ENCODE measurements around the gene PIGU. TPM values are rescaled to one million over a fixed set of nuclear protein-coding genes. Genes with fewer than 3 reads are reported as not detected.

The PIGU gene
- total and polyA plus RNA-seq, 4 donors, result 6.4 to 10.0 (median 7.2) TPM

DNA sequence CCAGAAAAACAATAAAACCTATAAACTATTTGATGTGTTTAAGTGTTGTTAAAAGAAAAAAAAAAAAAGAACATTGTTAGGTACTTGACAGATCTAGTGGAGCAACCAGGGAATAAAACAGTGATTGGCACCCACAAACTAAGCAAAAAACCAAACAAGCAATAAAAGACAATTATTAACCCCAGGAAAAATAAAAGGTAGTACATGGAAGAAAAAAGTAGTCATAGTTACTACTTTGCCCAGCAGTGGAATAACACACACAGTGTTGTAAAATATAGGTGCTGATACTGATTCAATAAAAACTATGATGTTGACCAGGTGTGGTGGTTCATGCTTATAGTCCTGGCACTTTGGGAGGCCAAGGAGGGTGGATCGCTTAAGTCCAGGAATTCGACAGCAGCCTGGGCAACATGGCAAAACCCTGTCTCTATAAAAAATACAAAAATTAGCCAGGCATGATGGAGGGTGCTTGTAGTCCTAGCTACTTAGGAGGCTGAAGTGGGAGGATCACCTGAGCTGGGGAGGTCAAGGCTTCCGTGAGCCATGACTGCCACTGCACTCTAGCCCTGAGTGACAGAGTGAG, 43.9 kb downstream of the PIGU start:
- Histone ChIP-seq H3K27ac (ENCODE audit: low read depth in 1 of 2, low read length in 2 of 2) (no peak overlapping the region), H3K4me1 (ENCODE audit: control insufficient read depth in 4 of 4, insufficient read depth in 4 of 4, low read length in 3 of 4) (peaks cover 4 to 35% (median 19%) of the 10 kb centered on the region in 4 donors), H3K9ac (ENCODE audit: low read depth in 1 of 2, low read length in 2 of 2) (no peak overlapping the region), H3K4me3 (ENCODE audit: low read depth in 1 of 3, low read length in 3 of 3) (no peak overlapping the region), H3K27me3 (ENCODE audit: control insufficient read depth in 4 of 4, insufficient read depth in 4 of 4, low read length in 3 of 4) (no peaks in the 10 kb centered on the region), H3K36me3 (ENCODE audit: control insufficient read depth in 4 of 4, insufficient read depth in 3 of 4, low read depth in 1 of 4, low read length in 3 of 4) (no peaks in the 10 kb centered on the region), H3K9me3 (ENCODE audit: control insufficient read depth in 4 of 4, low read length in 3 of 4) (no peaks in the 10 kb centered on the region)
- DNase-seq (ENCODE audit: low spot score), result no peak
- 91% methylated on average over 3 of the region's 3 CpGs for WGBS
- no peak for TF ChIP-seq SP1 (IDR thresholded peaks at IDR 0.05)
- TF ChIP-seq JUND (IDR thresholded peaks at IDR 0.05), result no peak
- TF ChIP-seq, protein P1, sequence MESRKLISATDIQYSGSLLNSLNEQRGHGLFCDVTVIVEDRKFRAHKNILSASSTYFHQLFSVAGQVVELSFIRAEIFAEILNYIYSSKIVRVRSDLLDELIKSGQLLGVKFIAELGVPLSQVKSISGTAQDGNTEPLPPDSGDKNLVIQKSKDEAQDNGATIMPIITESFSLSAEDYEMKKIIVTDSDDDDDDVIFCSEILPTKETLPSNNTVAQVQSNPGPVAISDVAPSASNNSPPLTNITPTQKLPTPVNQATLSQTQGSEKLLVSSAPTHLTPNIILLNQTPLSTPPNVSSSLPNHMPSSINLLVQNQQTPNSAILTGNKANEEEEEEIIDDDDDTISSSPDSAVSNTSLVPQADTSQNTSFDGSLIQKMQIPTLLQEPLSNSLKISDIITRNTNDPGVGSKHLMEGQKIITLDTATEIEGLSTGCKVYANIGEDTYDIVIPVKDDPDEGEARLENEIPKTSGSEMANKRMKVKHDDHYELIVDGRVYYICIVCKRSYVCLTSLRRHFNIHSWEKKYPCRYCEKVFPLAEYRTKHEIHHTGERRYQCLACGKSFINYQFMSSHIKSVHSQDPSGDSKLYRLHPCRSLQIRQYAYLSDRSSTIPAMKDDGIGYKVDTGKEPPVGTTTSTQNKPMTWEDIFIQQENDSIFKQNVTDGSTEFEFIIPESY (IDR thresholded peaks at IDR 0.05), result no peak
- TF ChIP-seq HNF4A (conservative IDR thresholded peaks at IDR 0.05), result no peak
- TF ChIP-seq RXRA (IDR thresholded peaks at IDR 0.05), result no peak
- TF ChIP-seq HNF4G (IDR thresholded peaks at IDR 0.05), result no peak
- no peak for TF ChIP-seq NR2F2 (IDR thresholded peaks at IDR 0.05)
- TF ChIP-seq TAF1 (conservative IDR thresholded peaks at IDR 0.05), result no peak
- no peak for TF ChIP-seq FOXA2 (IDR thresholded peaks at IDR 0.05)
- no peak for TF ChIP-seq GABPA (IDR thresholded peaks at IDR 0.05 in 1 of 2, conservative IDR thresholded peaks at IDR 0.05 in 1 of 2)
- TF ChIP-seq, protein P2, sequence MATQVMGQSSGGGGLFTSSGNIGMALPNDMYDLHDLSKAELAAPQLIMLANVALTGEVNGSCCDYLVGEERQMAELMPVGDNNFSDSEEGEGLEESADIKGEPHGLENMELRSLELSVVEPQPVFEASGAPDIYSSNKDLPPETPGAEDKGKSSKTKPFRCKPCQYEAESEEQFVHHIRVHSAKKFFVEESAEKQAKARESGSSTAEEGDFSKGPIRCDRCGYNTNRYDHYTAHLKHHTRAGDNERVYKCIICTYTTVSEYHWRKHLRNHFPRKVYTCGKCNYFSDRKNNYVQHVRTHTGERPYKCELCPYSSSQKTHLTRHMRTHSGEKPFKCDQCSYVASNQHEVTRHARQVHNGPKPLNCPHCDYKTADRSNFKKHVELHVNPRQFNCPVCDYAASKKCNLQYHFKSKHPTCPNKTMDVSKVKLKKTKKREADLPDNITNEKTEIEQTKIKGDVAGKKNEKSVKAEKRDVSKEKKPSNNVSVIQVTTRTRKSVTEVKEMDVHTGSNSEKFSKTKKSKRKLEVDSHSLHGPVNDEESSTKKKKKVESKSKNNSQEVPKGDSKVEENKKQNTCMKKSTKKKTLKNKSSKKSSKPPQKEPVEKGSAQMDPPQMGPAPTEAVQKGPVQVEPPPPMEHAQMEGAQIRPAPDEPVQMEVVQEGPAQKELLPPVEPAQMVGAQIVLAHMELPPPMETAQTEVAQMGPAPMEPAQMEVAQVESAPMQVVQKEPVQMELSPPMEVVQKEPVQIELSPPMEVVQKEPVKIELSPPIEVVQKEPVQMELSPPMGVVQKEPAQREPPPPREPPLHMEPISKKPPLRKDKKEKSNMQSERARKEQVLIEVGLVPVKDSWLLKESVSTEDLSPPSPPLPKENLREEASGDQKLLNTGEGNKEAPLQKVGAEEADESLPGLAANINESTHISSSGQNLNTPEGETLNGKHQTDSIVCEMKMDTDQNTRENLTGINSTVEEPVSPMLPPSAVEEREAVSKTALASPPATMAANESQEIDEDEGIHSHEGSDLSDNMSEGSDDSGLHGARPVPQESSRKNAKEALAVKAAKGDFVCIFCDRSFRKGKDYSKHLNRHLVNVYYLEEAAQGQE (IDR thresholded peaks at IDR 0.05), result no peak
- TF ChIP-seq, protein P3, sequence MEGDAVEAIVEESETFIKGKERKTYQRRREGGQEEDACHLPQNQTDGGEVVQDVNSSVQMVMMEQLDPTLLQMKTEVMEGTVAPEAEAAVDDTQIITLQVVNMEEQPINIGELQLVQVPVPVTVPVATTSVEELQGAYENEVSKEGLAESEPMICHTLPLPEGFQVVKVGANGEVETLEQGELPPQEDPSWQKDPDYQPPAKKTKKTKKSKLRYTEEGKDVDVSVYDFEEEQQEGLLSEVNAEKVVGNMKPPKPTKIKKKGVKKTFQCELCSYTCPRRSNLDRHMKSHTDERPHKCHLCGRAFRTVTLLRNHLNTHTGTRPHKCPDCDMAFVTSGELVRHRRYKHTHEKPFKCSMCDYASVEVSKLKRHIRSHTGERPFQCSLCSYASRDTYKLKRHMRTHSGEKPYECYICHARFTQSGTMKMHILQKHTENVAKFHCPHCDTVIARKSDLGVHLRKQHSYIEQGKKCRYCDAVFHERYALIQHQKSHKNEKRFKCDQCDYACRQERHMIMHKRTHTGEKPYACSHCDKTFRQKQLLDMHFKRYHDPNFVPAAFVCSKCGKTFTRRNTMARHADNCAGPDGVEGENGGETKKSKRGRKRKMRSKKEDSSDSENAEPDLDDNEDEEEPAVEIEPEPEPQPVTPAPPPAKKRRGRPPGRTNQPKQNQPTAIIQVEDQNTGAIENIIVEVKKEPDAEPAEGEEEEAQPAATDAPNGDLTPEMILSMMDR (IDR thresholded peaks at IDR 0.05; ENCODE audit: low read depth, low read length, missing input control), result no peak
- no peak for TF ChIP-seq FOXA1 (IDR thresholded peaks at IDR 0.05)
- TF ChIP-seq, protein P4, sequence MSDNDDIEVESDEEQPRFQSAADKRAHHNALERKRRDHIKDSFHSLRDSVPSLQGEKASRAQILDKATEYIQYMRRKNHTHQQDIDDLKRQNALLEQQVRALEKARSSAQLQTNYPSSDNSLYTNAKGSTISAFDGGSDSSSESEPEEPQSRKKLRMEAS (IDR thresholded peaks at IDR 0.05), result no peak
- TF ChIP-seq YY1 (IDR thresholded peaks at IDR 0.05), result no peak
- TF ChIP-seq, protein P5, sequence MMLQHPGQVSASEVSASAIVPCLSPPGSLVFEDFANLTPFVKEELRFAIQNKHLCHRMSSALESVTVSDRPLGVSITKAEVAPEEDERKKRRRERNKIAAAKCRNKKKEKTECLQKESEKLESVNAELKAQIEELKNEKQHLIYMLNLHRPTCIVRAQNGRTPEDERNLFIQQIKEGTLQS (IDR thresholded peaks at IDR 0.05), result no peak
- no peak for TF ChIP-seq RAD21 (IDR thresholded peaks at IDR 0.05)
